ENCODE measurements around the gene CBL.

DNA sequence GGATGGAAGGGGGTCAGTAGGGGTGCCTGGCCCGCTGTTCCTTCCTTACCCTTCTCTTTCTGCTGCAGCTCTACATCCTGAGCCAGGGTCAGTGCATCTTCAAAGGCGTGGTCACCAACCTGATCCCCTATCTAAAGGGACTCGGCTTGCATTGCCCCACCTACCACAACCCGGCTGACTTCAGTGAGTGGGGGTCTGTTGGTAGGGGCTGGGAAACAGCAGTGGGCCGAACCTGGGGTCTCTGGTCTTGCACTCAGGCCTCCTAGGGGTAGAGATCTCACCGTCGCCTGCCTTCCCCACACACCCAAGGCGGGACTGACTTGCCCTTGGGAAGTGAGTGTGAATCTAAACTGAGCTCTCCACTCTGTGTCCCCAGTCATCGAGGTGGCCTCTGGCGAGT is 49.6 kb upstream of the CBL start:
- TF ChIP-seq, protein P1, sequence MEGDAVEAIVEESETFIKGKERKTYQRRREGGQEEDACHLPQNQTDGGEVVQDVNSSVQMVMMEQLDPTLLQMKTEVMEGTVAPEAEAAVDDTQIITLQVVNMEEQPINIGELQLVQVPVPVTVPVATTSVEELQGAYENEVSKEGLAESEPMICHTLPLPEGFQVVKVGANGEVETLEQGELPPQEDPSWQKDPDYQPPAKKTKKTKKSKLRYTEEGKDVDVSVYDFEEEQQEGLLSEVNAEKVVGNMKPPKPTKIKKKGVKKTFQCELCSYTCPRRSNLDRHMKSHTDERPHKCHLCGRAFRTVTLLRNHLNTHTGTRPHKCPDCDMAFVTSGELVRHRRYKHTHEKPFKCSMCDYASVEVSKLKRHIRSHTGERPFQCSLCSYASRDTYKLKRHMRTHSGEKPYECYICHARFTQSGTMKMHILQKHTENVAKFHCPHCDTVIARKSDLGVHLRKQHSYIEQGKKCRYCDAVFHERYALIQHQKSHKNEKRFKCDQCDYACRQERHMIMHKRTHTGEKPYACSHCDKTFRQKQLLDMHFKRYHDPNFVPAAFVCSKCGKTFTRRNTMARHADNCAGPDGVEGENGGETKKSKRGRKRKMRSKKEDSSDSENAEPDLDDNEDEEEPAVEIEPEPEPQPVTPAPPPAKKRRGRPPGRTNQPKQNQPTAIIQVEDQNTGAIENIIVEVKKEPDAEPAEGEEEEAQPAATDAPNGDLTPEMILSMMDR (conservative IDR thresholded peaks at IDR 0.05; ENCODE audit: low read length): no peak
- TF ChIP-seq EZH2phosphoT487 (IDR thresholded peaks at IDR 0.05; ENCODE audit: borderline replicate concordance, low read depth, low read length): no peak
